ENCODE data around the gene PLRG1.

DNA sequence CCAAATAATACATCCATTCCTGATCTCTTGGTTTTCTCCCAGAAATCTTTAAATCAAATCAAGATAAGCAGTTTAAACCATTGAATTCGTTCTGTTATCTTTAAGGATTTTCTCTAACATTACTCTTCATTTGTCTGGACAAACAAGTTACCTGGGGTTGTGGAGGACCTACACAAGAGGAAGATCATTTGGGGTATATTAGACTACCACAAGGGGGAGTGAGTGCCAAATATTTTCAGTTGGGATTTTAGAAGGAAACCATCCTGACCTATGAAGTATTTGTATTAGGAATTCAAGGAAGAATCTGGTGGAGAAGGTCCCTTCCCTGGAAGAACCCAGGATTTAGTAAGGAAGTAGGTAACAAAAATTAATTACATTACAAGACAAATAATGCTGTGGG, 46.6 kb downstream of the PLRG1 start:
- peak in 2 of 3 experiments; percentile 32 to 40 for TF ChIP-seq CTCF (IDR thresholded peaks at IDR 0.05)
- TF ChIP-seq POLR2AphosphoS5 (IDR thresholded peaks at IDR 0.05): no peak
- TF ChIP-seq POLR2A (IDR thresholded peaks at IDR 0.05; ENCODE audit: low read depth): no peak

All from esophagus muscularis mucosa (tissue), 3 donors.